ENCODE data around the gene MED27.

GRCh38 chr9:132090771-132091170, 11.1 kb upstream of the MED27 start:
- TF ChIP-seq KDM4B (CRISPR knock-in tag; IDR thresholded peaks at IDR 0.05): no peak
- no peak for TF ChIP-seq KMT2B (CRISPR knock-in tag; IDR thresholded peaks at IDR 0.05)
- no peak for TF ChIP-seq SNAPC5 (CRISPR knock-in tag; IDR thresholded peaks at IDR 0.05; ENCODE audit: borderline replicate concordance)
